OCI-LY3 (cell line): ENCODE data around the gene SEPSECS.

Experiments used
- H2AFZ ChIP-seq: fragments of 200-600, 300-600 bp; shearing (Covaris generic); 2 replicates; pipeline ENCODE4 v1.6.0; 2014; ENCODE audit warnings: antibody characterized with exemption, low read depth, low read length
- H3K27ac ChIP-seq: fragments of 200-600, 300-600 bp; sonication (generic); 2 replicates; pipeline ENCODE4 v1.5.1; 2014; ENCODE audit warnings: mild to moderate bottlenecking, low read length, moderate library complexity, mixed read lengths
- H3K27me3 ChIP-seq: fragments of 200-600, 300-600 bp; sonication (generic); 2 replicates; pipeline ENCODE4 v1.6.1; 2014; ENCODE audit warnings: low read depth, low read length, mixed read lengths
- H3K36me3 ChIP-seq: fragments of 200-600, 300-600 bp; sonication (generic); replicated peaks from 2 replicates; pipeline ENCODE3; 2014; ENCODE audit warnings: low read depth, low read length, mixed read lengths
- H3K4me1 ChIP-seq: fragments of 300-600, 200-600 bp; sonication (generic); 2 replicates; pipeline ENCODE4 v1.6.1; 2014; ENCODE audit warnings: low read length, mixed read lengths
- H3K4me2 ChIP-seq: fragments of 200-600, 300-600 bp; sonication (generic); 2 replicates; pipeline ENCODE4 v1.6.1; 2014; ENCODE audit warnings: low read length, mixed read lengths
- H3K4me3 ChIP-seq: fragments of 300-600, 200-600 bp; sonication (generic); 2 replicates; pipeline ENCODE4 v1.5.1; 2014; ENCODE audit warnings: antibody characterized with exemption, mild to moderate bottlenecking, low read length, moderate library complexity
- H3K79me2 ChIP-seq: fragments of 300-600, 200-600 bp; shearing (Covaris generic); 2 replicates; pipeline ENCODE4 v1.6.1; 2014; ENCODE audit warnings: mild to moderate bottlenecking, low read length, mixed read lengths
- H3K9ac ChIP-seq: fragments of 300-600, 200-600 bp; shearing (Covaris generic); 2 replicates; pipeline ENCODE4 v1.6.0; 2014; ENCODE audit warnings: mild to moderate bottlenecking, low read length, moderate library complexity
- H3K9me3 ChIP-seq: fragments of 200-600, 300-600 bp; shearing (Covaris generic); 2 replicates; pipeline ENCODE4 v1.6.1; 2014; ENCODE audit warnings: low read length, mixed read lengths; ENCODE audit not compliant: insufficient read depth
- H4K20me1 ChIP-seq: fragments of 200-600, 300-600 bp; sonication (generic); 2 replicates; pipeline ENCODE4 v1.6.1; 2016; ENCODE audit warnings: low read length, mixed read lengths; ENCODE audit not compliant: insufficient read depth
- CTCF ChIP-seq: fragments of 200-600, 300-600 bp; sonication (generic); IDR thresholded peaks from 2 replicates; pipeline ENCODE4 v1.5.1; 2014; ENCODE audit warnings: antibody characterized with exemption, low read length, low read depth
- EZH2phosphoT487 ChIP-seq: fragments of 200-600 bp; shearing (Covaris generic); IDR thresholded peaks from 2 replicates; pipeline ENCODE4 v1.6.1; 2018; ENCODE audit warnings: antibody characterized with exemption, mixed run types, low read depth

SEPSECS gene

GRCh38 chr4:25106363-25107151 lies 53.7 kb downstream of the SEPSECS start:
- Histone ChIP-seq H3K9me3 (no peaks in the 10 kb centered on the region), H3K36me3 (no peaks in the 10 kb centered on the region), H3K27me3 (no peaks in the 10 kb centered on the region), H3K4me1 (no peaks in the 10 kb centered on the region), H3K4me2 (no peak overlapping the region), H2AFZ (no peak overlapping the region), H4K20me1 (no peaks in the 10 kb centered on the region), H3K9ac (no peak overlapping the region), H3K79me2 (no peaks in the 10 kb centered on the region), H3K4me3 (no peak overlapping the region), H3K27ac (no peak overlapping the region)
- TF ChIP-seq CTCF (no peak), EZH2phosphoT487 (no peak)

GRCh38 chr4:25104591-25104990 lies 55.7 kb downstream of the SEPSECS start:
- Histone ChIP-seq H3K4me3 (no peak overlapping the region), H3K27me3 (no peaks in the 10 kb centered on the region), H3K9ac (no peak overlapping the region), H2AFZ (no peak overlapping the region), H3K27ac (no peak overlapping the region), H3K36me3 (no peaks in the 10 kb centered on the region), H3K4me1 (no peaks in the 10 kb centered on the region), H4K20me1 (no peaks in the 10 kb centered on the region), H3K9me3 (no peaks in the 10 kb centered on the region), H3K79me2 (no peaks in the 10 kb centered on the region), H3K4me2 (no peak overlapping the region)
- TF ChIP-seq CTCF, result no peak
- no peak for TF ChIP-seq EZH2phosphoT487

- no peak overlapping the region for H3K4me2 ChIP-seq
- no peak overlapping the region for H3K9ac ChIP-seq
- TF ChIP-seq CTCF, result no peak
- no peak for TF ChIP-seq EZH2phosphoT487
- no peaks in the 10 kb centered on the region for H3K9me3 ChIP-seq
- H3K79me2 ChIP-seq, result no peaks in the 10 kb centered on the region
- no peak overlapping the region for H3K27ac ChIP-seq
- no peaks in the 10 kb centered on the region for H3K36me3 ChIP-seq
- H3K4me1 ChIP-seq, result no peaks in the 10 kb centered on the region
- no peak overlapping the region for H2AFZ ChIP-seq
- no peak overlapping the region for H3K4me3 ChIP-seq
- no peaks in the 10 kb centered on the region for H4K20me1 ChIP-seq
- H3K27me3 ChIP-seq, result no peaks in the 10 kb centered on the region
Measured at GRCh38 chr4:25103418-25103817, 56.8 kb downstream of the SEPSECS start.

- Histone ChIP-seq H3K27me3 (no peaks in the 10 kb centered on the region), H4K20me1 (no peaks in the 10 kb centered on the region), H3K27ac (no peak overlapping the region), H3K4me2 (no peak overlapping the region), H3K4me1 (no peaks in the 10 kb centered on the region), H2AFZ (no peak overlapping the region), H3K36me3 (no peaks in the 10 kb centered on the region), H3K9ac (no peak overlapping the region), H3K79me2 (no peaks in the 10 kb centered on the region), H3K4me3 (no peak overlapping the region), H3K9me3 (no peaks in the 10 kb centered on the region)
- TF ChIP-seq EZH2phosphoT487, result no peak
- TF ChIP-seq CTCF, result no peak
Measured at GRCh38 chr4:25101836-25102235, 58.4 kb downstream of the SEPSECS start.
